OCI-LY7 (cell line): ENCODE results near the gene NEBL.

Experiments
- CTCF ChIP-seq: fragments of 200-600 bp; sonication (generic); conservative IDR thresholded peaks from 2 replicates; pipeline ENCODE4 v1.5.1; 2014; ENCODE audit warnings: mild to moderate bottlenecking, antibody characterized with exemption, low read length, moderate library complexity, mixed read lengths
- EZH2phosphoT487 ChIP-seq: fragments of 200-600 bp; sonication (generic); IDR thresholded peaks from 2 replicates; pipeline ENCODE4 v1.6.1; 2018; ENCODE audit warnings: low read depth, borderline replicate concordance, mild to moderate bottlenecking, mixed run types, antibody characterized with exemption, low read length, moderate library complexity, mixed read lengths

GRCh38 chr10:20891338-20891714, 5.8 kb downstream of the NEBL start:
- TF ChIP-seq CTCF, result no peak
- TF ChIP-seq EZH2phosphoT487, result no peak
